OCI-LY7 (cell line): ENCODE data around the gene POFUT1. TPM values are rescaled to one million over a fixed set of nuclear protein-coding genes. Genes with fewer than 3 reads are reported as not detected.

Experiments
- BruUV-seq: library from RNA; stranded (reverse); fragments of 400-500 nt; replicated peaks from 2 replicates; lab custom pipeline; 2021; lab: Mats Ljungman, UMichigan
- CTCF ChIA-PET: fragments of 300-600 bp; sonication (Branson Sonifier 250); formaldehyde crosslinking; loops from one replicate; lab custom pipeline; 2022; ENCODE audit warnings: antibody characterized with exemption; ENCODE audit not compliant: unreplicated experiment; lab: Charles Lee
- POLR2A ChIA-PET: fragments of 300-600 bp; sonication (Branson Sonifier 250); formaldehyde crosslinking; loops from one replicate; lab custom pipeline; 2022; ENCODE audit warnings: antibody characterized with exemption; lab: Charles Lee
- DNase-seq: peaks from one replicate; pipeline ENCODE4 v3.0.0-alpha.2; 2015; ENCODE audit warnings: low spot score
- H2AFZ ChIP-seq: fragments of 200-600 bp; sonication (generic), shearing (Covaris generic); 2 replicates; pipeline ENCODE4 v1.6.1; 2014; ENCODE audit warnings: mild to moderate bottlenecking, antibody characterized with exemption, low read length, moderate library complexity
- H3K27ac ChIP-seq: fragments of 200-600 bp; sonication (generic); 2 replicates; pipeline ENCODE4 v1.5.1; 2014; ENCODE audit warnings: mixed run types, low read depth, mild to moderate bottlenecking, moderate library complexity, low read length, inconsistent platforms; ENCODE audit not compliant: poor library complexity, severe bottlenecking
- H3K36me3 ChIP-seq: fragments of 200-600 bp; sonication (generic); 2 replicates; pipeline ENCODE4 v1.6.1; 2014; ENCODE audit warnings: mild to moderate bottlenecking, antibody characterized with exemption, low read length, moderate library complexity, mixed read lengths; ENCODE audit not compliant: insufficient read depth
- H3K4me1 ChIP-seq: fragments of 200-600 bp; sonication (generic); 2 replicates; pipeline ENCODE4 v1.5.1; 2014; ENCODE audit warnings: mild to moderate bottlenecking, low read length; ENCODE audit not compliant: insufficient read depth, poor library complexity, severe bottlenecking
- H3K4me2 ChIP-seq: fragments of 200-600 bp; sonication (generic); 2 replicates; pipeline ENCODE4 v1.6.1; 2014; ENCODE audit warnings: mild to moderate bottlenecking, low read length
- H3K4me3 ChIP-seq: fragments of 200-600 bp; sonication (generic); 2 replicates; pipeline ENCODE4 v1.5.1; 2014; ENCODE audit warnings: mild to moderate bottlenecking, low read depth, low read length; ENCODE audit not compliant: poor library complexity, severe bottlenecking
- H3K79me2 ChIP-seq: fragments of 200-600 bp; sonication (generic); 2 replicates; pipeline ENCODE4 v1.6.1; 2016; ENCODE audit warnings: low read depth, mild to moderate bottlenecking, low read length, moderate library complexity, mixed read lengths; ENCODE audit not compliant: insufficient read depth
- H3K9me2 ChIP-seq: fragments of 200-600 bp; sonication (generic); 2 replicates; pipeline ENCODE4 v1.6.1; 2016; ENCODE audit warnings: mild to moderate bottlenecking, low read length, mixed read lengths; ENCODE audit not compliant: insufficient read depth
- H3K9me3 ChIP-seq: fragments of 200-600 bp; sonication (generic); 2 replicates; pipeline ENCODE4 v1.6.1; 2014; ENCODE audit warnings: mild to moderate bottlenecking, mixed run types, low read length, mixed read lengths
- H4K20me1 ChIP-seq: fragments of 200-600 bp; sonication (generic); 2 replicates; pipeline ENCODE4 v1.6.1; 2014; ENCODE audit warnings: mild to moderate bottlenecking, antibody characterized with exemption, low read length, moderate library complexity, mixed read lengths; ENCODE audit not compliant: insufficient read depth
- EZH2phosphoT487 ChIP-seq: fragments of 200-600 bp; sonication (generic); IDR thresholded peaks from 2 replicates; pipeline ENCODE4 v1.6.1; 2018; ENCODE audit warnings: low read depth, borderline replicate concordance, mild to moderate bottlenecking, mixed run types, antibody characterized with exemption, low read length, moderate library complexity, mixed read lengths
- intact Hi-C: fragments of 100-400 bp; cut with micrococcal nuclease; formaldehyde crosslinking; loops from one replicate; pipeline ENCODE4 v1.10.0; 2022; ENCODE audit not compliant: unreplicated experiment
- total RNA-seq, 2 experiments: library from RNA; depleted of rRNA in 1 of 2; stranded (reverse); fragments of >200 nt in 1 of 2; shearing (Covaris generic) in 1 of 2; gene quantifications; 2 replicates each; pipeline ENCODE4 v1.2.3, GENCODE V29; 2014 to 2022
- TF ChIP-seq, protein P1 (sequence below): fragments of 200-600 bp; sonication (generic); conservative IDR thresholded peaks from 2 replicates; pipeline ENCODE4 v1.5.1; 2014; ENCODE audit warnings: mild to moderate bottlenecking, antibody characterized with exemption, low read length, moderate library complexity, mixed read lengths

The POFUT1 gene
- total RNA-seq, 2 experiments from 2014 or later, result 21.4 to 33.1 TPM

DNA sequence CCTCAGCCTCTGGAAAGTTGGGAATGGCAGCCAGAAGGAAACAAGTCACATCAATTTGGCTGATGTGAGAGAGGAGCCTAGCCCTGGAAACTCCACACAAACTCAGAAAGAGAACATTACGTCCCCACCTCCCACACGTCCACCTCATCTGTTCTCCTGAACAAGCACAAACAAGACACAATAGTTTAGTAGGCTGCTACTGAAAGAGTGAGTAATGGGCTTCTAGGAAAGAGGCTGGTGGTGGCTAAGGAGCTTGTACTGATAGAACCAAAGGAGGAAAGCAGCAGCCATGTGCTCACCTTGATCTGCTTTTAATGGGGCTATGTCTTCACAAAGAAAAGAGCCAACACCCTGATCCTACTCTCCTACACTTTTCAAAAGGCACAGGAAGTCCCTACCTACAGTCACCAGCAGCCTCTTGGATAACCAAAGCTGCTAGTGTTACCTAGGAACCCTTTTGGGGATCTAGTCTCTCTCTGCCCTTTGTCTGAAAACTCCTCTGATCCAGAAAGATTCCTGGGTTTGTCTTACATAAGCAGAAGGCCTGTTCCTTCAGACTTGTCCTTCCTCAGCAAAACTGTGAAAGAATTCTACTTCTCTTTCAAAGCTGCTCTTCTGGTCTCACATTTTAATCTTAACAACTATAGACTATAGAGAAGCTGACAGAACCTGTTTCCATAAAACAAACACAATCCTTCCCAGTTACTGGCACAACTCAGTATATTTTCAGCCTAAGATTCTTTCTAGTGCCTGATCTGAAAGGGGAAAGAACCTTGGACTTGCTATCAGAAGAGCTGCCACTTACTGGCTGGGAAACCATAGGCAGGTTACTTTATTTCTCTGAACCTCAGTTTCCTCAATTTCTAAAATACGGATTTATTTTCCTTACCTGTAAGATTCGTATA, 3.2 kb upstream of the POFUT1 start:
- Histone ChIP-seq H3K4me2 (peak overlapping the region; percentile 100), H3K9me3 (no peaks in the 10 kb centered on the region), H2AFZ (no peak overlapping the region), H3K9me2 (no peaks in the 10 kb centered on the region), H3K36me3 (peaks cover 63% of the 10 kb centered on the region), H3K79me2 (peaks cover 94% of the 10 kb centered on the region), H3K27ac (peak overlapping the region; percentile 62), H3K4me3 (peak overlapping the region; percentile 93), H3K4me1 (peaks cover 39% of the 10 kb centered on the region), H4K20me1 (peaks cover 28% of the 10 kb centered on the region; the same call in 1 of the 2 replicates)
- intact Hi-C loops, result no loop called here
- no peak for DNase-seq
- TF ChIP-seq, protein P1, sequence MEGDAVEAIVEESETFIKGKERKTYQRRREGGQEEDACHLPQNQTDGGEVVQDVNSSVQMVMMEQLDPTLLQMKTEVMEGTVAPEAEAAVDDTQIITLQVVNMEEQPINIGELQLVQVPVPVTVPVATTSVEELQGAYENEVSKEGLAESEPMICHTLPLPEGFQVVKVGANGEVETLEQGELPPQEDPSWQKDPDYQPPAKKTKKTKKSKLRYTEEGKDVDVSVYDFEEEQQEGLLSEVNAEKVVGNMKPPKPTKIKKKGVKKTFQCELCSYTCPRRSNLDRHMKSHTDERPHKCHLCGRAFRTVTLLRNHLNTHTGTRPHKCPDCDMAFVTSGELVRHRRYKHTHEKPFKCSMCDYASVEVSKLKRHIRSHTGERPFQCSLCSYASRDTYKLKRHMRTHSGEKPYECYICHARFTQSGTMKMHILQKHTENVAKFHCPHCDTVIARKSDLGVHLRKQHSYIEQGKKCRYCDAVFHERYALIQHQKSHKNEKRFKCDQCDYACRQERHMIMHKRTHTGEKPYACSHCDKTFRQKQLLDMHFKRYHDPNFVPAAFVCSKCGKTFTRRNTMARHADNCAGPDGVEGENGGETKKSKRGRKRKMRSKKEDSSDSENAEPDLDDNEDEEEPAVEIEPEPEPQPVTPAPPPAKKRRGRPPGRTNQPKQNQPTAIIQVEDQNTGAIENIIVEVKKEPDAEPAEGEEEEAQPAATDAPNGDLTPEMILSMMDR, result 0 out of 2 replicates have a peak, but pooled peaks have one; percentile 13
- TF ChIP-seq EZH2phosphoT487, result no peak
- POLR2A ChIA-PET, result interaction anchor here (0.6 to 1.7 kb wide), 4 partner anchors 81 to 155 kb away, joined by 4 to 7 read pairs (median 4); no protein-coding TSS in a partner anchor
- CTCF ChIA-PET, result no interaction called here
- BruUV-seq, result no TSS peak

DNA sequence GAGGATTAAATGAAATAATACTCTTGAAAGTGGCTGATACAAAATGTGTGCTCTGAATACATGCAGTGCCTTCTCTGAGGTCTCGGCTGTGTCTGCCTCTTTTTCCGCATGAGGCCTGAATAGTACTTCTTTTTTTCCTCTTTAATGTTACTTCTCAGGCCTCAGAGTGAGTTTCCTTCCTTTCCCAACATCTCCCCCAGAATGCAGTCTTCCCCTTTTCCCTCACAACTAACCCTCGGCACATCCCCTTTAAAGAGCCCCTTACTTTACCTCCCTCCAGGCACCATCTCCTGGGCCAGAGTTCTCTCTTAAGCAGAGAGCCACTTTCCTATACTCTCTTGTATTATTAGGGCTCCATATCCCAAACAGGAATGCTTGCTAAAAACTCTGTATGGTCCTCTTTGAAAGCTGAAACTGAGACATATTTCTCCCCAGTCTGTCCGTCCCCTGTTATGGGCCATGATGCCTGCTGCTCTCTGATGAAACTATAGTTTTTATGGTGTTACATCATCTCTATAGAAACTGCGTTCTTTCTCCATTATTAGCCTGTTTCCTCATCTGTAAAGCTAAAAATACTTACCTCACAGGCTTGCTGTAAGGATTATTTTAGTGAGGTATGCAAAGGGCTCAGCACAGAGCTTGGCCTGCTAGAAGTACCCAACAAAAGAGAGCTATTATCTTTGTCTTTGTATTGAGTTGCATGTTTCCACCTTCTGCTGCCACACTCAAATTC, 2.4 kb upstream of the POFUT1 start:
- H3K36me3 ChIP-seq, result peaks cover 62% of the 10 kb centered on the region
- no peaks in the 10 kb centered on the region for H3K9me2 ChIP-seq
- peaks cover 41% of the 10 kb centered on the region for H3K4me1 ChIP-seq
- peak overlapping the region; percentile 62 for H3K27ac ChIP-seq
- POLR2A ChIA-PET, result interaction anchor here (0.6 to 1.7 kb wide), 4 partner anchors 80 to 154 kb away, joined by 4 to 7 read pairs (median 4); no protein-coding TSS in a partner anchor
- H3K4me3 ChIP-seq, result peak overlapping the region; percentile 93
- H3K9me3 ChIP-seq, result no peaks in the 10 kb centered on the region
- intact Hi-C loops, result no loop called here
- peaks cover 91% of the 10 kb centered on the region for H3K79me2 ChIP-seq
- peaks cover 28% of the 10 kb centered on the region; the same call in 1 of the 2 replicates for H4K20me1 ChIP-seq
- H2AFZ ChIP-seq, result no peak overlapping the region
- H3K4me2 ChIP-seq, result peak overlapping the region; percentile 100
- CTCF ChIA-PET, result no interaction called here
- DNase-seq, result peak; percentile 49
- BruUV-seq, result TSS peak; percentile 60
- TF ChIP-seq, protein P1, result no peak
- no peak for TF ChIP-seq EZH2phosphoT487
